ENCODE measurements around the gene VIPR2. TPM values are rescaled to one million over a fixed set of nuclear protein-coding genes. Genes with fewer than 3 reads are reported as not detected.

Gene VIPR2
- total and polyA plus RNA-seq, 11 donors = 3.3 to 27.0 (median 18.5) TPM

DNA sequence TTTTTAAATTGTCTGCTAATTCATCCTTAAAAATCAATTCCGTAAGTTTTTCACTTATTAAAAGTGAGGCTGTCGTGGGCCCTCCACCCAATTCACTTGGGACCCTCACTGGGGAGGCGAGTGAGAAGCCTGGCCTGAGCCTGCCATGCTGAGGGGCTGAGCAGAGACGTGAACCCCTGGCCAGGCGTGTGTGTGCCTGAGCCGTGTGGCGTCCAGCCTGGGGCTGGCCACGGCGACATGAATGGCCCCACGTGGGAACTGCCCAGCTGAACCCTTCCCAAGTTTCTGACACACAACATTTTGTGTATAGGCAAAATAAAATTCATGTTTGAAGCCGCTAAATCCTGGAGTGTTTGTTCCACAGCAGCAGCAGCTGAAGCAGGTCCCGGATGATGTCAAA, 13.0 kb upstream of the VIPR2 start:
- intact Hi-C loops (cut with DNase I) = no loop called here
- Histone ChIP-seq H3K4me1 (no peaks in the 10 kb centered on the region), H3K27me3 (no peaks in the 10 kb centered on the region), H3K36me3 (no peaks in the 10 kb centered on the region), H3K9me3 (no peaks in the 10 kb centered on the region), H3K27ac (no peak overlapping the region), H3K4me3 (no peak overlapping the region)
- 85 to 90% (median 87%) methylated on average over 10 to 12 of the region's 12 CpGs for WGBS, 4 donors
- TF ChIP-seq, protein P1, sequence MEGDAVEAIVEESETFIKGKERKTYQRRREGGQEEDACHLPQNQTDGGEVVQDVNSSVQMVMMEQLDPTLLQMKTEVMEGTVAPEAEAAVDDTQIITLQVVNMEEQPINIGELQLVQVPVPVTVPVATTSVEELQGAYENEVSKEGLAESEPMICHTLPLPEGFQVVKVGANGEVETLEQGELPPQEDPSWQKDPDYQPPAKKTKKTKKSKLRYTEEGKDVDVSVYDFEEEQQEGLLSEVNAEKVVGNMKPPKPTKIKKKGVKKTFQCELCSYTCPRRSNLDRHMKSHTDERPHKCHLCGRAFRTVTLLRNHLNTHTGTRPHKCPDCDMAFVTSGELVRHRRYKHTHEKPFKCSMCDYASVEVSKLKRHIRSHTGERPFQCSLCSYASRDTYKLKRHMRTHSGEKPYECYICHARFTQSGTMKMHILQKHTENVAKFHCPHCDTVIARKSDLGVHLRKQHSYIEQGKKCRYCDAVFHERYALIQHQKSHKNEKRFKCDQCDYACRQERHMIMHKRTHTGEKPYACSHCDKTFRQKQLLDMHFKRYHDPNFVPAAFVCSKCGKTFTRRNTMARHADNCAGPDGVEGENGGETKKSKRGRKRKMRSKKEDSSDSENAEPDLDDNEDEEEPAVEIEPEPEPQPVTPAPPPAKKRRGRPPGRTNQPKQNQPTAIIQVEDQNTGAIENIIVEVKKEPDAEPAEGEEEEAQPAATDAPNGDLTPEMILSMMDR (IDR thresholded peaks at IDR 0.05) = no peak
- TF ChIP-seq POLR2A (IDR thresholded peaks at IDR 0.05) = no peak
- no peak for DNase-seq
- no peak for ATAC-seq

DNA sequence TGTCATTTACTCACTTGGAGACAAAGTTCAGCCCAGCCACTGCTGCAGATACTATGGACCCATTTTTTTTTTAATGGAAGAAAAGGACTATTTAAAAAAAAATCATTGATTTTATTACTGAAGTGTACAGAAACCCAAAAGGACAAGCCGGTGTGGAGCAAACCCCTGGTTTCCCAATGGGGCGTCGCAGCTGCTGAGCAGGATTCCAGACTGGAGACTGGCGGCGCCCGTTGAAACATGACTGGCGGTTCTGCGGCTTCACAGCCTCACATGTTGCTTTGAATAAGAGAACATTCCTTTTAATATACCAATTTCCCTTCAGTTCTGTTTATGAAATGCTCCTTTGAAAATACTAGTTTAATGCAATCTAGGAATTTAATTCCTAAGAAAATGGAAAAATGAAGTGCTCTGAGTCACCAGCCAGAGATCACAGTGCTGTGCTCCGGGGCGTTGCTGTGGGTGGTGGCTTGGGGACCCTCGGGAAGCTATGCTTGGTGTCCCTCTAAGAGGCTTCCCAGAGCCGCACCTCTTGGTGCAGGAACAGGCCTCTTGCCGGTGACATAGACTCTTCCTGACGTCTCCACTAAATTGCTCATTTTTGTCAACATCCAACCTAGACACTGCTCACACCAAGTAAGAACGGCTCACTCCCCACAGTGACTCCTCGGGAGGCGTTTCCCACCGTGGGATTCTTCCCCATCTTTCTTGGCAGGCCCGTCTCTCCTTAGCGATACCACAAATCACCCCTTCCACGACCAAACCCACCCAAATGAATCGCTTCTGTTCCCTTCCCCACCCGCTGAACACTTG, 12.0 kb upstream of the VIPR2 start:
- 89 to 93% (median 90%) methylated on average over 23 of the region's 23 CpGs for WGBS, 4 donors
- TF ChIP-seq, protein P1 (IDR thresholded peaks at IDR 0.05) = no peak
- no peak for TF ChIP-seq POLR2A (IDR thresholded peaks at IDR 0.05)

DNA sequence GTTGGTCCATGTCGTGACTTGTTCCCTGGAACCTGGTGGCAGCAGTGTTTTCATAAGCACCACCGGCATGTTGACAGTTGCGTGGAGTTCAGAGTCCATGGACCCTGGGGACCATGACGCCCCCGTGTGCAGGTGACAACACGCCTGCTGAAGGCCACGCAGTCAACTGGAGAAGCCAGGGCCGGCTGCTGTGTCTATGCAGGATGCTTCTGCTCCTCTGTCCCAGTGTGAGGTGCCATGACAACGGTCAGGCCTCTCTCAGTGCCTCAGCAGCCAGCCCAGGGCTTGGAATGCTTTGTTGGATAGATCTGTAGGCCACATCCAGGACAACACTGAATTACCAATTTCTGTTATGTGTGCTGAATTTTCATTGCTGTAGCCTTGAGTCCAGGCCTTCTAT, 10.7 kb upstream of the VIPR2 start:
- Histone ChIP-seq H3K36me3 (no peaks in the 10 kb centered on the region), H3K27me3 (no peaks in the 10 kb centered on the region), H3K27ac (no peak overlapping the region), H3K4me3 (no peak overlapping the region), H3K9me3 (no peaks in the 10 kb centered on the region), H3K4me1 (no peaks in the 10 kb centered on the region)
- ATAC-seq = no peak
- 72 to 83% (median 78%) methylated on average over 9 of the region's 9 CpGs for WGBS, 4 donors
- TF ChIP-seq POLR2A (IDR thresholded peaks at IDR 0.05) = no peak
- TF ChIP-seq, protein P1 (IDR thresholded peaks at IDR 0.05) = no peak
- intact Hi-C loops (cut with DNase I) = no loop called here
- no peak for DNase-seq

More for the DNA sequence above, 12.0 kb upstream of the VIPR2 start:
- DNase-seq = no peak
- intact Hi-C loops (cut with DNase I) = no loop called here
- no peaks in the 10 kb centered on the region for H3K4me1 ChIP-seq
- H3K9me3 ChIP-seq = no peaks in the 10 kb centered on the region
- H3K27me3 ChIP-seq = no peaks in the 10 kb centered on the region
- H3K4me3 ChIP-seq = no peak overlapping the region
- no peak overlapping the region for H3K27ac ChIP-seq
- no peaks in the 10 kb centered on the region for H3K36me3 ChIP-seq
- ATAC-seq = no peak

DNA sequence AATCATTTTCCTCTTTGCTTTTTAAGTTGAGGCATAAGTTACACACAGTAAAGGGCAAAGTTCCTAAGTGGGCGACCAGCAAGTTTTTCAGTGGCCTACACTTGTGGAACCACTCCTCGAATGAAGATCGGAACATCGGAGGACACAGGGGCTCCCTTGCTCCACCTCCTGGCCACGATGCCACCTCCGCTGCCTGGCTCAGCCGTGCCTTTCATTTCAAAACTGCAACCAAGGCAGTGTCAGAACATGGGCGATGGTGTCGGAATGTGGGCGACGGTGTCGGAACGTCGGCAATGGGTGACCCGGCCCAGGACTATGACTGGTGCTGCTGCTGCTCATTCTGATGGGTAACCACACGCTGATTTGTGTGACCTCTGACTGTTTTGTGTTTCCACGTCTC, 9.6 kb upstream of the VIPR2 start:
- Histone ChIP-seq H3K4me1 (no peaks in the 10 kb centered on the region), H3K4me3 (no peak overlapping the region), H3K27me3 (no peaks in the 10 kb centered on the region), H3K9me3 (no peaks in the 10 kb centered on the region), H3K36me3 (no peaks in the 10 kb centered on the region), H3K27ac (no peak overlapping the region)
- DNase-seq (no peak), ATAC-seq (peak in 2 of 4 donors; percentile 35 to 57)
- WGBS, 4 donors = 78 to 86% (median 82%) methylated on average over 17 of the region's 17 CpGs
- intact Hi-C loops (cut with DNase I) = no loop called here
- no peak for TF ChIP-seq POLR2A (IDR thresholded peaks at IDR 0.05)
- TF ChIP-seq, protein P1 (IDR thresholded peaks at IDR 0.05) = peak in 4 of 12 donors; percentile 12 to 48 (median 40)
